Lower leg skin (tissue), 3 donors: ENCODE measurements around the gene SAFB2.

Source experiments
- POLR2A ChIP-seq, 2 donors: fragments of 450-650 bp; IDR thresholded peaks; one replicate each; pipeline ENCODE4 v1.6.1; 2016 to 2017; ENCODE audit warnings: antibody characterized with exemption in 2 of 2, mild to moderate bottlenecking in 1 of 2, moderate library complexity in 1 of 2
- TF ChIP-seq, protein P1 (sequence below), 3 donors: fragments of 450-650 bp; IDR thresholded peaks; one replicate each; pipeline ENCODE4 v1.5.1; 2016; ENCODE audit warnings: antibody characterized with exemption in 3 of 3, mild to moderate bottlenecking in 3 of 3, moderate library complexity in 2 of 3

DNA sequence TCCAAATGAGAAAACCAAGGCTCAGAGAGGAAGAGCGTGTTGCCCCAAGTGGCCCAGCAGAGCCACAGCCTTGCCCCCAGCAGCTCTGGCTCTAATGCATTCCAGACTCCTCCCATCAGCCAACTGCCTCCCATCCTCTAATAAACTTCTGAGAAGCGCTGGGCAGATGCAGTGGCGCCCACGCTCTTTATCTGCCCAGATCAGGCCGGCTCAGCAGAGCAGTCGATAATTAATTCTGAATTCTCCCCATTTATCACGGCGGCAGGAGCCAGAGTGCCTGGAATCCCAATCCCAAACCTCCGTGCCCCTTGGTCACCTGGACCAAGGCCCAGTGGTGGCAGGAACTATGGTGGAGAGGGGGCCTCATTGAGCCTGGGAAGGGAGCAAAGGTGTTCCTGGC is 68.7 kb downstream of the SAFB2 start:
- TF ChIP-seq, protein P1, sequence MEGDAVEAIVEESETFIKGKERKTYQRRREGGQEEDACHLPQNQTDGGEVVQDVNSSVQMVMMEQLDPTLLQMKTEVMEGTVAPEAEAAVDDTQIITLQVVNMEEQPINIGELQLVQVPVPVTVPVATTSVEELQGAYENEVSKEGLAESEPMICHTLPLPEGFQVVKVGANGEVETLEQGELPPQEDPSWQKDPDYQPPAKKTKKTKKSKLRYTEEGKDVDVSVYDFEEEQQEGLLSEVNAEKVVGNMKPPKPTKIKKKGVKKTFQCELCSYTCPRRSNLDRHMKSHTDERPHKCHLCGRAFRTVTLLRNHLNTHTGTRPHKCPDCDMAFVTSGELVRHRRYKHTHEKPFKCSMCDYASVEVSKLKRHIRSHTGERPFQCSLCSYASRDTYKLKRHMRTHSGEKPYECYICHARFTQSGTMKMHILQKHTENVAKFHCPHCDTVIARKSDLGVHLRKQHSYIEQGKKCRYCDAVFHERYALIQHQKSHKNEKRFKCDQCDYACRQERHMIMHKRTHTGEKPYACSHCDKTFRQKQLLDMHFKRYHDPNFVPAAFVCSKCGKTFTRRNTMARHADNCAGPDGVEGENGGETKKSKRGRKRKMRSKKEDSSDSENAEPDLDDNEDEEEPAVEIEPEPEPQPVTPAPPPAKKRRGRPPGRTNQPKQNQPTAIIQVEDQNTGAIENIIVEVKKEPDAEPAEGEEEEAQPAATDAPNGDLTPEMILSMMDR (IDR thresholded peaks at IDR 0.05), result no peak
- no peak for TF ChIP-seq POLR2A (IDR thresholded peaks at IDR 0.05)
